DND-41 (cell line): Measurements from ENCODE around the gene PHKA1.

Experiments
- EZH2 ChIP-seq: IDR thresholded peaks from 3 replicates; pipeline ENCODE4 v1.6.1; 2012; ENCODE audit warnings: borderline replicate concordance, low read depth, mild to moderate bottlenecking, moderate library complexity, low read length, inconsistent platforms; ENCODE audit not compliant: severe bottlenecking
- TF ChIP-seq, protein P1 (sequence below): IDR thresholded peaks from 2 replicates; pipeline ENCODE4 v1.5.1; 2012; ENCODE audit warnings: borderline replicate concordance, low read length, moderate library complexity, mild to moderate bottlenecking; ENCODE audit not compliant: poor library complexity, severe bottlenecking; ENCODE audit errors: extremely low read depth

DNA sequence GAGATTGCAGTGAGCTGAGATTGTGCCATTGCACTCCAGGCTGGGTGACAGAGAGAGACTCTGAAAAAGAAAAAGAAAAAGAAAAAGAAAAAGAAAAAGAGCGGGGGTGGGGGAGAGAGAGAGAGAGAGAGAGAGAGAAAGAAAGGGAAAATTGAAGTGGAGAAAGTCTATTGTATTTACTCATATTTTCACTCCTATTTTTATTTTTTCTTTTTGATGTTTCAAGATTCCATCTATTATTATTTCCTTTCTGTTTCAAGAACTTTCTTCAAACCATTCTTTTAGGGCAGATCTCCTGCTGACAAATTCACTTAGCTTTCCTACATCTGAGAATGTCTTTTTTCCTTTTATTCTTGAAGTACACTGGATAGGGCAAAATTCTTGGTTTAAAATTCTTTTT, 83.9 kb downstream of the PHKA1 start:
- TF ChIP-seq, protein P1, sequence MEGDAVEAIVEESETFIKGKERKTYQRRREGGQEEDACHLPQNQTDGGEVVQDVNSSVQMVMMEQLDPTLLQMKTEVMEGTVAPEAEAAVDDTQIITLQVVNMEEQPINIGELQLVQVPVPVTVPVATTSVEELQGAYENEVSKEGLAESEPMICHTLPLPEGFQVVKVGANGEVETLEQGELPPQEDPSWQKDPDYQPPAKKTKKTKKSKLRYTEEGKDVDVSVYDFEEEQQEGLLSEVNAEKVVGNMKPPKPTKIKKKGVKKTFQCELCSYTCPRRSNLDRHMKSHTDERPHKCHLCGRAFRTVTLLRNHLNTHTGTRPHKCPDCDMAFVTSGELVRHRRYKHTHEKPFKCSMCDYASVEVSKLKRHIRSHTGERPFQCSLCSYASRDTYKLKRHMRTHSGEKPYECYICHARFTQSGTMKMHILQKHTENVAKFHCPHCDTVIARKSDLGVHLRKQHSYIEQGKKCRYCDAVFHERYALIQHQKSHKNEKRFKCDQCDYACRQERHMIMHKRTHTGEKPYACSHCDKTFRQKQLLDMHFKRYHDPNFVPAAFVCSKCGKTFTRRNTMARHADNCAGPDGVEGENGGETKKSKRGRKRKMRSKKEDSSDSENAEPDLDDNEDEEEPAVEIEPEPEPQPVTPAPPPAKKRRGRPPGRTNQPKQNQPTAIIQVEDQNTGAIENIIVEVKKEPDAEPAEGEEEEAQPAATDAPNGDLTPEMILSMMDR = no peak
- no peak for TF ChIP-seq EZH2
